Amniotic stem cell (primary cell): ENCODE results near the gene MAX.
"Not testable (repeated sequence)": the region's sequence is repeated elsewhere in the genome, so short reads cannot be mapped to it uniquely, and the experiment has no call there.

Experiments
- DNase-seq: peaks from one replicate; lab custom pipeline; 2025; lab: John Stamatoyannopoulos, UW

MAX gene

DNA sequence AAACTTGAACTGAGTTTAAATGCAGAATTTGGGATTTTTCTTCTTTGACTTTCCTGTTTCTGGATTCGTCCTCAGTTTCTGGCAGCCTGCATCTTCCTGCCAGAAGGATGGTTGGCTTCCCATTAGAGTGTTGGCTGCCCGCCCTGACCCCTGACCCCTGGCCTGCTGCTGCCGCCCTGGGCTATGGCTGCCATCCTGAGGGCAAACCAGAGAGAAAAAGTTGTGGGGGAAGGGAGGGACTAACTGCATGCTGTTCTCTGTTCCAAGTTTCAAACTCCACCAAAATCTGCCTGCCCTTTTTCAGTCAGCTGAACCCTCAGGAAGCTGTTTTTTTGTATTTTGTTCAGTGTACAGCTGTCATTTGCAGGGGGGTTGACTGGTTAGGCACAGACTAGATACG lies 67.3 kb downstream of the MAX start:
- DNase-seq, result no peak

GRCh38 chr14:65034021-65034420 lies 68.3 kb downstream of the MAX start:
- DNase-seq, result no peak

DNA sequence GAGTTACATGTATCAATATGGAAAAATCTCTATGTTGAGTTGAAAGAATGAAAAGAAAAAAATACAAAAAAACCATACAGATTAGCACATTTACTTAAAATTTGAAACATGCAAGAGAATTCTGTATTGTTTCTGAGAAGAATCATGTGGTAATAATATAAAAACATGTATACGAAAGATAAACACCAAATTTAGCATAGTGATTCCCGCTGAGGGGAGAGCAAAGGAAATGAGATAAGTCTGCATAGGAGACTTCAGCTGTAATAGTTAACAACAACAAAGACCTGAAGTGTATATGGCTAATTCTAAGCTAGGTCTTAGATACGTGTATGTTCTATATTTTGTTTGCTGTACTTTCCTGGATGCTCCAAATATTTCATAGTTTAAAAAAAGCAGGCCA lies 69.1 kb downstream of the MAX start:
- DNase-seq, result no peak

DNA sequence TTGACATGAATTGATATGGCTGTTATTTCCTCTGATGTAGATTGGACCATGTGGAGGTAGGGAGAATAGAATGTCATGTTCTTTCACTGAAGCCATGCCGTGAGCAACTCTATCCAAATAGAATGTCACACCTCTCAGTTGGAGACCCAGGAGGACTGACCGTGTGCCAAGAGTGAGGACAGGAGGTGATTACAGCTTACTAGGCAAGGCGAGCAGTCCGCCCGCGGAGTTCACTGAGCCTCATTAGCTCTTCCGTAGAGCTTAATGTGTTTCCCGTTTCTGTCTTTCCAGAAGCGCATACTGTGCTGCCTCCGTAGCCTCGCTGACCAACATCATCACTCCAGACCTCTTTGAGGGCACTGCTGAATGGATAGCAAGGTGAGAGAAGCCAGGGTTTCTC lies 70.0 kb downstream of the MAX start:
- DNase-seq, result no peak

GRCh38 chr14:65031321-65031720 lies 71.0 kb downstream of the MAX start:
- not testable (repeated sequence) for DNase-seq

GRCh38 chr14:65028937-65029336 lies 73.4 kb downstream of the MAX start:
- DNase-seq, result no peak

DNA sequence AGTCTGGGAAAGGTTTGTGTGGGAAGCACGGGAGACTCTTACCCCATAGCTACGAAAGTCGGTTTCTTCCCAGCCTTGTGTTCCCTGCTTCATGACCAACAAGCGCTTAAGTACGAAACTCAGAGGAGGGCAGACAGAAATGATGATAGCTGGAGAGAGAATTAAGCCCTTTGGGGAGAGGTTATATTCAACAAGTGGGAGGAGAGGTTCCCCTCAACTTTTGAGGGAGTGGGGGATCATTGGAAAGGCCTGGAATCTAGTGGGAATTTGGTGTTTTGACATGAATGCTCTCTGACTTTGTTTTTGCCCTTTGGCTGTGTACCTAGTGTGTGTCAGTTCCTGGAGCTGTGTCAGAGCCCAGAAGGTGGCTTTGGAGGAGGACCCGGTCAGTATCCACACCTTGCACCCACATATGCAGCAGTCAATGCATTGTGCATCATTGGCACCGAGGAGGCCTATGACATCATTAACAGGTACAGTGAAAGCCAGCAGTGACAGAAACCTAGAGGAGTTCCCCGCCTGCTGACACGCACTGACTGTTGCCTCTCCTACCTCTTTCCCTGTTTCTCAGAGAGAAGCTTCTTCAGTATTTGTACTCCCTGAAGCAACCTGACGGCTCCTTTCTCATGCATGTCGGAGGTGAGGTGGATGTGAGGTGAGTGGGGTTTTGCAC lies 75.1 kb downstream of the MAX start:
- no peak for DNase-seq

DNA sequence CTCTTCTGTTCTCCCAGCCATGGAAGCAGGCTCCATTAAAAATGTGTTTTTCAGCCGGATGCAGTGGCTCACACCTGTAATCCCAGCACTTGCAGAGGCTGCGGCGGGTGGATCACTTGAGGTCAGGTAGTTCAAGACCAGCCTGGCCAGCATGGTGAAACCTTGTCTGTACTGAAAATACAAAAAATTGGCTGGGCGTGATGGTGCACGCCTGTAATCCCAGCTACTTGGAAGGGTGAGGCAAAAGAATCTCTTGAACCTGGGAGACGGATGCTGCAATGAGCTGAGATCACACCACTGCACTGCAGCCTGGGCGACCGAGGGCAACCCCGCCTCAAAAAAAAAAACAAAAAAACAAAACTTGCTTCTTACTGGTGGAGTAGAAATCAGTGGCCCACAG lies 75.8 kb downstream of the MAX start:
- DNase-seq, result no peak

DNA sequence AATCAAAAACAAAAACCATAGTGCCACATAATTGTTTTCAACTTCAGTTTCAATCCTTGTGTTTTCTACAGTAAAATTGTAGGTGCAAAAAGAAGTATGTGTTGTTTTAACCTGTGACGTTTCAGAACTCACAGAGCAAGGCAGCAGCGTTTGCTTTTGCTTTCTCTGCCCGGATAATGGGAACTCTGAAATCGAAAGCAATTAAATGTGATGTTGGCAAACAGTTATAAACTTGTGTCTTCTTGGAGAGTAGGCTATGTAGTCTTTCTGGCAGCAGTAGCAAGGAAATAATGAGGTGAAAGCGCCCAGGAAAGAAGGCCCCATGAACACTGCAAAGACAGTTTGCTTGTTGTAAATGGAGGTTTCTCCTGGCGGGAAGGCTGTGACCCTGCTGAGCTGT lies 76.5 kb downstream of the MAX start:
- no peak for DNase-seq
